HepG2 (cell line): Measurements from ENCODE around the gene LCK. TPM values are rescaled to one million over a fixed set of nuclear protein-coding genes. Genes with fewer than 3 reads are reported as not detected.
A peak's percentile ranks its signal among the peaks of the same experiment; 100 is the strongest.

ENCODE experiments used
- AHDC1 ChIP-seq: sonication (generic); formaldehyde crosslinking; IDR thresholded peaks from 2 replicates; pipeline ENCODE4 v1.5.1; 2020; ENCODE audit warnings: mild to moderate bottlenecking, missing genetic modification reagents, borderline replicate concordance
- ATF3 ChIP-seq: sonication (generic); formaldehyde crosslinking; IDR thresholded peaks from 2 replicates; pipeline ENCODE4 v1.4.0; 2020; ENCODE audit warnings: missing genetic modification reagents
- CBFB ChIP-seq: sonication (generic); formaldehyde crosslinking; IDR thresholded peaks from 2 replicates; pipeline ENCODE4 v1.4.0; 2020; ENCODE audit warnings: missing genetic modification reagents
- CENPT ChIP-seq: sonication (generic); formaldehyde crosslinking; IDR thresholded peaks from 2 replicates; pipeline ENCODE4 v1.8.0; 2022; ENCODE audit warnings: low read depth, mild to moderate bottlenecking, moderate library complexity, missing genetic modification reagents
- CREB3 ChIP-seq: sonication (generic); formaldehyde crosslinking; IDR thresholded peaks from 2 replicates; pipeline ENCODE4 v1.5.0; 2020; ENCODE audit warnings: missing genetic modification reagents
- ETV5 ChIP-seq: IDR thresholded peaks from 2 replicates; pipeline ENCODE4 v1.6.1; 2018; ENCODE audit warnings: missing biosample characterization, missing genetic modification reagents, inconsistent platforms, borderline replicate concordance
- NFKB2 ChIP-seq: sonication (generic); formaldehyde crosslinking; IDR thresholded peaks from 2 replicates; pipeline ENCODE4 v1.4.0; 2020; ENCODE audit warnings: missing genetic modification reagents, borderline replicate concordance
- POGK ChIP-seq: sonication (generic); formaldehyde crosslinking; conservative IDR thresholded peaks from 2 replicates; pipeline ENCODE4 v1.8.0; 2022; ENCODE audit warnings: mild to moderate bottlenecking, moderate library complexity, missing genetic modification reagents
- TFDP2 ChIP-seq: sonication (generic); formaldehyde crosslinking; IDR thresholded peaks from 2 replicates; pipeline ENCODE4 v1.4.0; 2020; ENCODE audit warnings: missing genetic modification reagents
- ZGPAT ChIP-seq: IDR thresholded peaks from 2 replicates; pipeline ENCODE4 v1.6.1; 2016; ENCODE audit warnings: mild to moderate bottlenecking
- ZNF574 ChIP-seq: sonication (generic); formaldehyde crosslinking; IDR thresholded peaks from 2 replicates; pipeline ENCODE4 v1.4.0; 2020; ENCODE audit warnings: missing genetic modification reagents
- ZNF792 ChIP-seq: IDR thresholded peaks from 2 replicates; pipeline ENCODE4 v1.6.1; 2016
- polyA plus RNA-seq, 8 experiments: library from polyadenylated mRNA; depleted of rRNA in 3 of 8; stranded (reverse) in 7 of 8; unstranded in 1 of 8; fragments of >200 nt; fragmentation: Illumina TruSeq in 4 of 8; extraction: Trizol in 4 of 8; gene quantifications; 2 replicates each; pipeline versions ENCODE4 v1.2.1 to v1.2.3, GENCODE V29; 2011 to 2016; ENCODE audit warnings: low read depth in 4 of 8, missing spikeins in 1 of 8, mixed read lengths in 1 of 8; ENCODE audit not compliant: insufficient read depth in 1 of 8
- total RNA-seq, 5 experiments: library from RNA; depleted of rRNA; stranded (reverse); fragments of >200 nt; fragmentation: Illumina TruSeq; extraction: Trizol; gene quantifications; 2 replicates each; pipeline ENCODE4 v1.2.3, GENCODE V29; 2016; ENCODE audit warnings: low read depth in 1 of 5

The LCK gene
- total and polyA plus RNA-seq, 2 of the 13 experiments (the other 11 are each of a cell fraction or from before 2014, with no cell fraction given), result 0.93 to 1.8 TPM

GRCh38 chr1:32334864-32335534, 83.9 kb downstream of the LCK start (continued):
- peak; percentile 34; the same call in 1 of the 2 replicates for TF ChIP-seq TFDP2
- 0 out of 2 replicates have a peak, but pooled peaks have one; percentile 21 for TF ChIP-seq POGK (CRISPR knock-in tag)
- 0 out of 2 replicates have a peak, but pooled peaks have one; percentile 35 for TF ChIP-seq ZNF574 (CRISPR knock-in tag)
- peak; percentile 40; the same call in 1 of the 2 replicates for TF ChIP-seq NFKB2
- 0 out of 2 replicates have a peak, but pooled peaks have one; percentile 55 for TF ChIP-seq CBFB
- peak; percentile 44; the same call in 1 of the 2 replicates for TF ChIP-seq AHDC1 (CRISPR knock-in tag)
- 0 out of 2 replicates have a peak, but pooled peaks have one; percentile 21 for TF ChIP-seq ATF3 (CRISPR knock-in tag)
- no peak for TF ChIP-seq CENPT
- TF ChIP-seq CREB3 (CRISPR knock-in tag), result no peak
- peak; percentile 58; the same call in 1 of the 2 replicates for TF ChIP-seq ZGPAT
- peak; percentile 30; the same call in 1 of the 2 replicates for TF ChIP-seq ETV5 (CRISPR knock-in tag)
- TF ChIP-seq ZNF792 (CRISPR knock-in tag), result peak; percentile 59; the same call in 1 of the 2 replicates
